ENCODE results near the gene PPP6R1. TPM values are rescaled to one million over a fixed set of nuclear protein-coding genes. Genes with fewer than 3 reads are reported as not detected.

PPP6R1 gene
- total RNA-seq, 1 experiment from 2014 or later = 159 TPM

DNA sequence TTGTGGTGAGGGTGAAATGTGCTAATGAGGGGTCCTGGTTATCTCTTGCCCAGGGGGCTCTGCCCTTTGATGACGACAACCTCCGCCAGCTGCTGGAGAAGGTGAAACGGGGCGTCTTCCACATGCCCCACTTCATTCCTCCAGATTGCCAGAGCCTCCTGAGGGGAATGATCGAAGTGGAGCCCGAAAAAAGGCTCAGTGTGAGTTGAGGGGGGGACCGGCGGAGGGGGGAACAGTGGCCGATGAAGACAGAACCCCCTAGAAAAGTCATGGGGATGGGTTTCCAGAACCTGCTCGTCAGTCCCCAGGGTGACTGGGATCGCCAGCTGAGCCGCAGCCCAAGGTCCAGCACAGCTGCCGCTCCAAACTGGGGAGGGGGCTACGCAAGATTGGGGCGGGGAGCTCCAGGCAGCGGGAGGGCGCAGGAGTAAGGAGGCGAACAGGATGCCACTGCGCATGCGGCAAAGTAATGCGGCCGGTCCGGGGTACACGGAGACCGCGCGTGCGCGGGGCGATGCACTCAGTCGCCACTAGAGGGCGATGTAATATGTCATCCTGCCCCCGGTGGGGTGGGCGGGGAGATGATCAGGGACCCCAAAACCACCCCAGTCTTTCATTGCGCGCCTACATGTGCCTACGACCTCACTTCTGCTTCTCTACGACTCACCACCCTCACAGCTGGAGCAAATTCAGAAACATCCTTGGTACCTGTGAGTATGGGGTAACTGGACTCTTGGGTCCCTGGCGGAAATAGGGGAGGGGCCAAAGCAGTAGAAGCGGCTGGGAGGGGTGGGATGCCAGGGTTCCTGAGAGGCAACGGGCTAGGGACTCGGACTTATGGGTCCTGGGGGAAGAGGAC, 42.9 kb upstream of the PPP6R1 start:
- H3K27ac ChIP-seq = no peak overlapping the region
- peak overlapping the region; percentile 87 for H2AFZ ChIP-seq
- no TSS peak for BruUV-seq (replicated peaks)
- intact Hi-C loops (cut with micrococcal nuclease; ENCODE audit: unreplicated experiment) = loop anchor here (1.0 kb wide), 2 partner anchors 38 to 84 kb away; partner anchors contain the start of genes KMT5C and RPL28
- H3K9me3 ChIP-seq (ENCODE audit: insufficient read depth, low read depth) = no peaks in the 10 kb centered on the region
- no peaks in the 10 kb centered on the region for H4K20me1 ChIP-seq (ENCODE audit: insufficient read depth)
- POLR2A ChIA-PET (ENCODE audit: unreplicated experiment) = interaction anchor here (0.5 to 1.0 kb wide), 4 partner anchors 15 to 107 kb away, joined by 3 to 5 read pairs (median 4); partner anchors contain the start of gene TMEM238
- H3K4me2 ChIP-seq = peak overlapping the region; percentile 89
- H3K36me3 ChIP-seq (ENCODE audit: low read depth) = no peaks in the 10 kb centered on the region
- peaks cover 10% of the 10 kb centered on the region; the same call in 1 of the 2 replicates for H3F3A ChIP-seq (ENCODE audit: insufficient read depth, low read depth)
- CTCF ChIA-PET = interaction anchor here (0.5 to 1.4 kb wide), 18 partner anchors 9 to 202 kb away, joined by 3 to 16 read pairs (median 4); partner anchors contain the start of genes HSPBP1, KMT5C and TMEM238
- TF ChIP-seq EZH2 (IDR thresholded peaks at IDR 0.05; ENCODE audit: low read depth) (no peak), CTCF (conservative IDR thresholded peaks at IDR 0.05) (peak; percentile 100)
- no peaks in the 10 kb centered on the region for H3K27me3 ChIP-seq (ENCODE audit: insufficient read depth, low read depth)
- DNase-seq = peak; percentile 49 to 94
- H3K9me2 ChIP-seq (ENCODE audit: insufficient read depth) = no peaks in the 10 kb centered on the region
- H3K4me3 ChIP-seq = peak overlapping the region; percentile 55
- H3K79me2 ChIP-seq (ENCODE audit: low read depth) = no peaks in the 10 kb centered on the region
- H3K4me1 ChIP-seq (replicated peaks; ENCODE audit: insufficient read depth) = 0 out of 2 replicates have a peak, but pooled peaks cover 4% of the 10 kb centered on the region

DNA sequence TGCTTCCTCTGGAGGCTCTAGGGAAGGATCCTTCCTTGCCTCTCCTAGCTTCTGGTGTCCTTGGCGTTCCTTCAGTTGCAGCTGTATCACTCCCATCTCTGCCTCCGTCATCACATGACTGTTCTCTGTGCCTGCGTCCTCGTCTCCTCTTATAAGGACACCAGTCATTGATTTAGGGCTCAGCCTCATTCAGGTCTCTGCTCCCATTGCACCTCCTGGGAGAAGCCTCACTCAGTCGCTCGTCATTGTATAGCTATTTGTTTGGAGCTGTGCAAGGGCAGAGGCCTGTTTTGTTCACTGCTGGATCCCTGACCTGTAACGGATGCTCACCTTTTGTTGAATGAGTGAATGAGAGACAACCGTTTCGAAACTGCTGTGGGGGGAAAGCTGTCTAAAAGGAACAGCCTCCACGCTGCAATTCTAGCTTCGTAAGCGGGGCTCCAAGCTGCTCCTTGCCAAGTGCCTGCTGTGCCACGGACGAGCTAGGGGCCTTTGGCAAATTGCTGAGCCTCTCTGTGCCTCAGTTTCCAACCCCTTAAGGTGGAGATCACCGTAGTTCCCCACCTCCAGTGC, 42.2 kb upstream of the PPP6R1 start:
- H3K27ac ChIP-seq = no peak overlapping the region
- peak overlapping the region; percentile 89 for H3K4me2 ChIP-seq
- BruUV-seq (replicated peaks) = no TSS peak
- H3K79me2 ChIP-seq (ENCODE audit: low read depth) = no peaks in the 10 kb centered on the region
- 0 out of 2 replicates have a peak, but pooled peaks cover 4% of the 10 kb centered on the region for H3K4me1 ChIP-seq (replicated peaks; ENCODE audit: insufficient read depth)
- no peaks in the 10 kb centered on the region for H3K36me3 ChIP-seq (ENCODE audit: low read depth)
- H2AFZ ChIP-seq = no peak overlapping the region
- peaks cover 10% of the 10 kb centered on the region; the same call in 1 of the 2 replicates for H3F3A ChIP-seq (ENCODE audit: insufficient read depth, low read depth)
- TF ChIP-seq EZH2 (IDR thresholded peaks at IDR 0.05; ENCODE audit: low read depth) = no peak
- TF ChIP-seq CTCF (conservative IDR thresholded peaks at IDR 0.05) = no peak
- CTCF ChIA-PET = interaction anchor here (0.5 to 1.4 kb wide), 15 partner anchors 9 to 203 kb away, joined by 3 to 12 read pairs (median 4); partner anchors contain the start of genes HSPBP1, KMT5C and TMEM238
- no peaks in the 10 kb centered on the region for H3K9me2 ChIP-seq (ENCODE audit: insufficient read depth)
- no peaks in the 10 kb centered on the region for H4K20me1 ChIP-seq (ENCODE audit: insufficient read depth)
- H3K4me3 ChIP-seq = peak overlapping the region; percentile 55; the same call in 1 of the 2 replicates
- POLR2A ChIA-PET (ENCODE audit: unreplicated experiment) = interaction anchor here (0.6 to 1.0 kb wide), 2 partner anchors 43 to 83 kb away, joined by 3 to 5 read pairs; partner anchors contain the start of gene TMEM238
- H3K9me3 ChIP-seq (ENCODE audit: insufficient read depth, low read depth) = no peaks in the 10 kb centered on the region
- no peak for DNase-seq
- no peaks in the 10 kb centered on the region for H3K27me3 ChIP-seq (ENCODE audit: insufficient read depth, low read depth)
- intact Hi-C loops (cut with micrococcal nuclease; ENCODE audit: unreplicated experiment) = loop anchor here (1.0 kb wide), 2 partner anchors 38 to 84 kb away; partner anchors contain the start of genes KMT5C and RPL28

- H3K4me2 ChIP-seq = no peak overlapping the region
- H3K79me2 ChIP-seq (ENCODE audit: low read depth) = no peaks in the 10 kb centered on the region
- no peak overlapping the region for H3K4me3 ChIP-seq
- no peaks in the 10 kb centered on the region for H3K36me3 ChIP-seq (ENCODE audit: low read depth)
- no peaks in the 10 kb centered on the region for H3K9me3 ChIP-seq (ENCODE audit: insufficient read depth, low read depth)
- H3F3A ChIP-seq (ENCODE audit: insufficient read depth, low read depth) = peaks cover 10% of the 10 kb centered on the region; the same call in 1 of the 2 replicates
- H4K20me1 ChIP-seq (ENCODE audit: insufficient read depth) = no peaks in the 10 kb centered on the region
- H3K27me3 ChIP-seq (ENCODE audit: insufficient read depth, low read depth) = no peaks in the 10 kb centered on the region
- H3K9me2 ChIP-seq (ENCODE audit: insufficient read depth) = no peaks in the 10 kb centered on the region
- BruUV-seq (replicated peaks) = no TSS peak
- intact Hi-C loops (cut with micrococcal nuclease; ENCODE audit: unreplicated experiment) = no loop called here
- no peak overlapping the region for H3K27ac ChIP-seq
- DNase-seq = no peak
- TF ChIP-seq CTCF (conservative IDR thresholded peaks at IDR 0.05) = no peak
- TF ChIP-seq EZH2 (IDR thresholded peaks at IDR 0.05; ENCODE audit: low read depth) = no peak
- ChIA-PET CTCF (no interaction called here), POLR2A (ENCODE audit: unreplicated experiment) (no interaction called here)
- H2AFZ ChIP-seq = no peak overlapping the region
- 0 out of 2 replicates have a peak, but pooled peaks cover 4% of the 10 kb centered on the region for H3K4me1 ChIP-seq (replicated peaks; ENCODE audit: insufficient read depth)
Measured at GRCh38 chr19:55299991-55300390, 41.2 kb upstream of the PPP6R1 start.
